HG02938 (cell line): ENCODE results near the gene CABP2.
"Not testable (repeated sequence)": the region's sequence is repeated elsewhere in the genome, so short reads cannot be mapped to it uniquely, and the experiment has no call there.

Experiments
- ATAC-seq: cut with Tn5 transposase; IDR thresholded peaks from one replicate; pipeline ENCODE4 v1.9.1; 2021; ENCODE audit warnings: mild to moderate bottlenecking, moderate library complexity; ENCODE audit not compliant: unreplicated experiment

The CABP2 gene

DNA sequence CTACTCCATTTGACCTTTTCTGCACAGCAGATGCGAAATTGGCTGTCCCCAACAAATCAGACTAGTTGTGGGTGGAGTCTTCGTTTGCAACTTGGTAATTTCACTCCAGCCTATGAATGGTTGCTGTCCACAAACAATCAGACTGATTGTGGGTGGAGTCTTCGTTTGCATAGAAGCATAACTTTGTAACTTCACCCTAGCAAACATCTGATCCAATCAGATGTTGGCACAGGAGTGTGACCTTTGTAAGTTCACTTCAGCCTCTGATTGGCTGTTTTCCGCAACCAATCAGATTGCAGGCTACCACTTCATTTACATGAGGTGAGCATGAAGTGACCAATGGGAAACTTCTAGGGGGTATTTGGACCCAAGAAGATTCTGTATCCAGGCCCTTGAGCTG lies 16.3 kb upstream of the CABP2 start:
- ATAC-seq: no peak

DNA sequence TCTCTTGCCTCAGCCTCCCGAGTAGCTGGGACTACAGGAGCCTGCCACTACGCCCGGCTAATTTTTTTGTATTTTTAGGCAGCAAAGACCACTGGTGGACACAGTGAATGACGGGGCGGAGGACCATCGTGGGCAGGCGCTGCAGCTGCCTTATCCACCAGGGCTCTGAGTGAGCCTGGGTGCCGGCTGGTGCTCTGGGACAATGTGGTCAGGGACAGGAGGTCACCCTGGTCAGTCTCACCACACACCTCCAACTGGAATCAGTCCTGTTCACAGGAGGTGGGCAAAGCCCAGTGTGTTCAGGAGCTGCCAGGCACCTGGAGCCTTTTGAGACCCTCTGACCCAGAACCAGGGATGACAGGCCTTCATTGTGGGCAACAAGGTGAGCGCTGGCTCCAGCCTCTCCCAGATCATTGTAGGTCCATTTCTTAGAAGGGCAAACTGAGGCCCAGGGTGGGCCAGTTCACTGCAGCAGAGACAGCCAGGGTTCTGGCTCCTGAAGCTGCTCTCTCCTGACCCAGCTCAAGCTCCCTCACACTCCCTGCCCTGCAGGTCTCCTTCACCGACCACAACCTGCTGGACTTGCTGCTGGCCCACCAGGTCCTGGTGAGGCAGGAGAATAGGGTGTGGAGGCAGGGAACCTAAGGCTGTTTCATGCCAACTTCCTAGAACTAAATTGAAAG lies 15.7 kb upstream of the CABP2 start:
- no peak for ATAC-seq

- no peak for ATAC-seq
These were observed 15.1 kb upstream of the CABP2 start for GRCh38 chr11:67538306-67538705.

GRCh38 chr11:67535561-67535960 lies 12.3 kb upstream of the CABP2 start:
- no peak for ATAC-seq

- no peak for ATAC-seq
These were observed 10.9 kb upstream of the CABP2 start for GRCh38 chr11:67534070-67534679.

- no peak for ATAC-seq
These were observed 9.6 kb upstream of the CABP2 start for GRCh38 chr11:67532889-67533288.

- ATAC-seq: no peak
These were observed 7.0 kb upstream of the CABP2 start for GRCh38 chr11:67530282-67530592.

DNA sequence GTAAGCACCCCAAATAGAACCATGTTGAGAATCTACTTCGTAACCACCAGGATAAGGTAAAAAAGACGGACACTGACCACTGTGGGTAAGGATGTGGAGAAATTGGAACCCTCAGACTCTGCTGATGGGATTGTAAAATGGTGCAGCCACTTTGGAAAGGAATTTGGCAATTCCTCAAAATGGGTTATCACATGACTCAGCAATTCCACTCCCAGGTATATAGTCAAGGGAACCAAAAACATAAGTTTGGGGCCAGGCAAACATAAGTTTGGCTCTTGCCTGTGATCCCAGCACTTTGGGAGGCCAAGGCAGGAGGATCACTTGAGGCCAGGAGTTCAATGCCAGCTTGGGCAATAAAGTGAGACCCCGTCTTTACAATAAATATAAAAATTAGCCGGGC lies 5.1 kb upstream of the CABP2 start:
- ATAC-seq: no peak

DNA sequence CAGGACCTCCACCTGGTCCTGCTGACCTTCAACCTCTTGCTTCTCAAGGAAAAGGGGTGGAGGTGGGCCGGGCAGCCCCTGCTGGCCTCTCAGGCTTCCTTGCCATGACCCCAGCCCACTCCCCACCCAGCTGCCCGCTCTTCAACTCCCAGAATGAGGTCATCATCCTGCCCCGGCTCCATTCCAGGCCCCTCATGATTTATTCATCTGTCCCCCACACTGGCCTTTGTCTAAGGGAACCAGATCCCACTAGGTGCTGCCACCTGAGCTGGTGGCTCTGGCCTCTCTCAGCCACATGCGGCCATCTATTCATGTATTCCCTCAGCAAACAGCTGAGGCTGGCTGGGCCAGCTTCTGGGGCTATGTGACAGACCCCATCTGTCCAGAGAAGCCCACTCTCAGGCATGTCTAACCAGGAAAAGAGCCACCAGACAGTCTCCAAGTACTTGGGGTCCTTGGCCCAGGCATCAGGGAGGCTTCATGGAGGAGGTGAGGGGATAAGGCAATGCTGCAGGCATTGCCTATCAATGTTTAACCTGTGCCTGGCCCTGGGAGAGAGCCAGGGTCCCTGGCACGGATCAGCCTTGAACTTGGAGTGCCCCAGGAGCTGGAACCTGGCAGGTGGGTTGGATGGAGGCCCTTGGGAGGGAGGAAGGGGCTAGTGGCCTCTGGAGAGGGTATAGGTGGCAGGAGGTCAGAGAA lies 2.2 kb upstream of the CABP2 start:
- no peak for ATAC-seq

- ATAC-seq: no peak
These were observed 1.2 kb upstream of the CABP2 start for GRCh38 chr11:67524480-67524808.

- ATAC-seq: no peak
These were observed 572 bp upstream of the CABP2 start for GRCh38 chr11:67523556-67524479.

GRCh38 chr11:67522338-67522737 lies 908 bp downstream of the CABP2 start:
- no peak for ATAC-seq

- no peak for ATAC-seq
These were observed 1.3 kb downstream of the CABP2 start for GRCh38 chr11:67521924-67522323.

DNA sequence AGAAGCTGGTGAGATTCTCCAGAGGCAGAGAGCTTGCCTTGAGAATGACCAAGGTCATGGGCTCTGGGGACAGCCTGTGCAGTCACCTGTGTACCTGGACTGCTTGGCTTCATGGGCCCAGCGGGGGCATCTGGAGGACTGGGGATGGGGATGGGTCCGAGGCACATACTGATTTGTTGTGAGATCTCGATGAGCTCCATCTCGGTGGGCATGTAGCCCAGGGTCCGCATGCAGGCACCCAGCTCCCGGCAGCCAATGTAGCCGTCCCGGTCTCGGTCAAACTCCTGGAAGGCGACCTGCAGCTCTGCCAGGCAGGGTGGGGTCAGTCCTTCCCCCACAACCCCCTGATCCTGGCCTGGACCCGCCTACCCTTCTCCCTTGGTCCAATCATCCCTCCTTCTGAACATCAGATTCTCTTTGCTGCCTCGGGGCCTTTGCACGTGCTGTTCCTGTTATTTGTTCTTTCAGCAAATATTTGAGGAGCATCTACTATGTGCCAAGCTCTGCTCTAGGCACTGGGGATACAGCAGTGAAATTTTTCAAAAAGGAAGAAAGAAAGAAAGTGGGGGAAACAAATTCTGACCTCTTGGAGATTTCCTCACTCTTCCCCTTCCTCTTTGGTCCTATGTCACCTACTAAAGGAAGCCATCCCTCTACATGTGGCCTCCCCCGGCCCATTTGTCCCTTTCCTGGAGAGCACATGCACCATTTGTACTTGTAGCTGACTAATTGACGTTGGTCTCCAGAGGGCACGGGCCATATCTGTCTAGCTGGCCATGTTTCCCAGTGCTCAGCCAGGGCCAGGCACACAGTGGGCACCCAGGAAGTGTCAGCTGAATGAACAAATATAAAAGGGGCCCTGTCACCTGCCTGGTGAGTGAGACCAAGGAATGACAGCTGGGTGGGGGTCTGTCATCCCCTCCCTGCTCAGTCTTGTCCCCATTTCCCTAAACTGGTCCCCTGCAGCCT lies 2.1 kb downstream of the CABP2 start:
- no peak for ATAC-seq

DNA sequence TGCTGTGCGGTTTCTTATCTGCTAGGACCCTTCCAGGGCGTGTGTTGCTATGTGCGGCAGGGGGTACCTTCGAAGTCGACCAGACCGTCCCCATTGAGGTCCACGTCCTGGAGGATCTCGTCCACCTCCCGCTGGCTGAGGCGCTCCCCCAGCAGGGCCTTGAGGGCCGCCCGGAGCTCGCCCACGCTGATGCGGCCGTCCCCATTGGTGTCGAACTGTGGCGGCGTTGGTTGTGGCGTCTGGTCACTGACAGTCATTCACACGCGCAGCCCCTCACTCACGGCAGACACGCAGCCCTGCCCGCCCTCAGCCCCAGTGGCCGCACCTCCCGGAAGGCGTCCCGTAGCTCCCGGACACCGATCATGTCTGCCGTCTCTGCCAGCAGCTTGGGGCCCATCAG lies 3.5 kb downstream of the CABP2 start:
- ATAC-seq: no peak

GRCh38 chr11:67517784-67518552 lies 5.3 kb downstream of the CABP2 start:
- no peak for ATAC-seq

- no peak for ATAC-seq
These were observed 6.4 kb downstream of the CABP2 start for GRCh38 chr11:67516806-67517205.

DNA sequence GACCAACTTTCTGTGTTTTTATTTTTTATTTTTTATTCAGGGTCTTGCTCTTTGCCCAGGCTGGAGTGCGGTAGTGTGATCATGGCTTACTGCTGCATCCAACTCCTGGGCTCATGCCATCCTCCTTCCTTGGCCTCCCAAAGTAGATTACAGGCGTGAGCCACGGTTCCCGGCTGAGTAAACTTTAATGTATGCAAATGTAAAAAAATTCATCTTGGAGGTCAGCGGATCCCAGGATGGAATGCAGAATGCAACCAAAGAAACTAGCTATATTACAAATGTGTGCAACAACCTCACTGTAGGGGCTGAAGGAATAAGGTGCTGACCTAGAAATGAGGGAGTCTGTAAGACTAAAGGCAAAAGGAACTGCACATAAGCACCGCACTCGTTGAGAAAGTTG lies 9.1 kb downstream of the CABP2 start:
- no peak for ATAC-seq

DNA sequence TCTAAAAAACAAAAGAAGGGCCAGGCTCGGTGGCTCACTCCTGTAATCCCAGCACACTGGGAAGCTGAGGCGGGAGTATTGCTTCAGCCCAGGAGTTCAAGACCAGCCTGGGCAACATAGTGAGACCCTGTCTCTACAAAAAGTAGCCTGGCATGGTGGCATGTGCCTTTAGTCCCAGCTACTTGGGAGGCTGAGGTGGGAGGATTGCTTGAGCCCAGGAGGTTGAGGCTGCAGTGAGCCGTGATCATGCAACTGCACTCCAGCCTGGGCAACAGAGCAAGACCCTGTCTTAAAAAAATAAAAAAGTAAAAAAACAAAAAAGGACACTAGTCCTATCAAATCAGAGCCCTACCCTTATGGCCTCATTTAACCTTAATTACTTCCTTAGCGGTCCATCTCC lies 11.7 kb downstream of the CABP2 start:
- not testable (repeated sequence) for ATAC-seq

- ATAC-seq: no peak
These were observed 13.3 kb downstream of the CABP2 start for GRCh38 chr11:67510023-67510345.
